ENCODE results near the gene CD99L2. TPM values are rescaled to one million over a fixed set of nuclear protein-coding genes. Genes with fewer than 3 reads are reported as not detected.

The CD99L2 gene
- total and polyA plus RNA-seq, 10 of the 15 experiments (the other 5 are each of a cell fraction or from before 2014, with no cell fraction given): 1.1 to 22.9 (median 13.0) TPM

DNA sequence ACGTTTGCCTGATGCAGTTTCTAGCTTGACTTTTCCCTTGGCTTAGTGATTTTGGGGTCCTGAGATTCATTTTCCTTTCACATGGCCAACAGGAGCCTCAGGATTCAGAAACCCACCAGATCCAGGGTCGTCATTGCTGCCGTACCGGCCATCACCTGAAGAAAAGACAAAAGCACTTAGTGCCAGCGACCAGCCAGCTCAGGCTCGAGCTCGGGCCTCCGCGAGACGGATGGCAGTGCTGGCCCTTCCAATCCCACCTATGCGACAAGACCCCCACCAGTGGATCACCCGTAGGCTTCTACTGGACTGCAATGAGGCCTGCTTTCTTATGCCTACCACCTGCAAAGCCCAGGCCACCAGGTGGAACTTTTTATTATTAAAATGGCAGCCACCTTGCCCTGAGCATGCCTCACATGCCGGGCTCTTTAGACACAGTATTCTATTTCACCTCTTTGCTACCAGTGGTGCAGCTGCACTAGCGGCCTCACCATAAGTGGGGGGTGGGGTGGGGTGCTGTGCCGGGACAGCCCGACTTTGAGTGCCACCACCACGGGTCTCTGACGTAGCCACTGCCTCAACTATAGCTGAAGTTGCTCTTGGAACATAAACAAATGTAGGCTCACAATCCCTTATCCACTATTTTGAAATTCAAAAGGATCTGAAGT lies 121.0 kb downstream of the CD99L2 start:
- Histone ChIP-seq H3K79me2 (ENCODE audit: control insufficient read depth, insufficient read depth, low read length) (no peaks in the 10 kb centered on the region), H3K27ac (ENCODE audit: control insufficient read depth, insufficient read depth) (no peak overlapping the region), H3K36me3 (ENCODE audit: control insufficient read depth in 2 of 2, insufficient read depth in 2 of 2, low read length in 1 of 2) (no peaks in the 10 kb centered on the region; a peak in 1 of 4 replicates), H3K4me2 (ENCODE audit: control insufficient read depth, insufficient read depth) (no peak overlapping the region), H3K4me1 (ENCODE audit: control insufficient read depth, insufficient read depth, low read length) (peaks cover 7% of the 10 kb centered on the region; the same call in 1 of the 2 replicates), H3K9ac (ENCODE audit: control insufficient read depth, insufficient read depth, low read length) (no peak overlapping the region), H3K4me3 (no peak overlapping the region), H3K9me3 (replicated peaks; ENCODE audit: control insufficient read depth, insufficient read depth, low read length) (no peaks in the 10 kb centered on the region), H2AFZ (ENCODE audit: control insufficient read depth, low read depth, low read length) (no peak overlapping the region), H3K27me3 (replicated peaks in 1 of 2; ENCODE audit: control insufficient read depth in 2 of 2, insufficient read depth in 2 of 2, low read length in 1 of 2) (no peaks in the 10 kb centered on the region), H4K20me1 (ENCODE audit: control insufficient read depth, insufficient read depth) (no peaks in the 10 kb centered on the region)
- CTCF ChIA-PET: interaction anchor here (1.2 to 8.1 kb wide), 2 partner anchors 10 to 304 kb away, joined by 3 to 95 read pairs; no protein-coding TSS in a partner anchor
- RAD21 ChIA-PET (ENCODE audit: unreplicated experiment): interaction anchor here (0.6 kb wide), 1 partner anchor 104 kb away, joined by 3 read pairs; no protein-coding TSS in a partner anchor
- SMC1A ChIA-PET (ENCODE audit: uncharacterized antibody, unreplicated experiment): interaction anchor here (0.7 to 1.3 kb wide), 2 partner anchors 11 to 305 kb away, joined by 3 read pairs; no protein-coding TSS in a partner anchor
- no peak for FAIRE-seq
- DNase-seq (ENCODE audit: low read depth, low spot score): no peak
- intact Hi-C loops (cut with micrococcal nuclease; ENCODE audit: unreplicated experiment) (loop anchor here (1.0 to 10.0 kb wide), 3 partner anchors 120 to 305 kb away; partner anchors contain the start of genes CD99L2 and HMGB3), in situ Hi-C loops (cut with MboI) (loop anchor here (5.0 to 25.0 kb wide), 2 partner anchors 310 to 610 kb away; partner anchors contain the start of gene VMA21)
- WGBS (ENCODE audit: insufficient coverage, insufficient replicate concordance, low lambda C conversion rate, missing lambda C conversion rate): 69% methylated on average over 18 of the region's 18 CpGs
- no peak for ATAC-seq
- POLR2A ChIA-PET: no interaction called here
- BruUV-seq (replicated peaks): no TSS peak
- TF ChIP-seq RCOR1 (conservative IDR thresholded peaks at IDR 0.05; ENCODE audit: low read depth, low read length) (no peak), CHD2 (IDR thresholded peaks at IDR 0.05; ENCODE audit: borderline replicate concordance, low read depth, low read length) (no peak), POLR2A (IDR thresholded peaks at IDR 0.05; ENCODE audit: low read depth, low read length) (no peak), NFYA (IDR thresholded peaks at IDR 0.05; ENCODE audit: borderline replicate concordance, low read depth, low read length) (no peak), IRF4 (IDR thresholded peaks at IDR 0.05; ENCODE audit: low read depth, low read length) (no peak), ZBED1 (IDR thresholded peaks at IDR 0.05; ENCODE audit: borderline replicate concordance) (no peak)
- TF ChIP-seq, protein P1, sequence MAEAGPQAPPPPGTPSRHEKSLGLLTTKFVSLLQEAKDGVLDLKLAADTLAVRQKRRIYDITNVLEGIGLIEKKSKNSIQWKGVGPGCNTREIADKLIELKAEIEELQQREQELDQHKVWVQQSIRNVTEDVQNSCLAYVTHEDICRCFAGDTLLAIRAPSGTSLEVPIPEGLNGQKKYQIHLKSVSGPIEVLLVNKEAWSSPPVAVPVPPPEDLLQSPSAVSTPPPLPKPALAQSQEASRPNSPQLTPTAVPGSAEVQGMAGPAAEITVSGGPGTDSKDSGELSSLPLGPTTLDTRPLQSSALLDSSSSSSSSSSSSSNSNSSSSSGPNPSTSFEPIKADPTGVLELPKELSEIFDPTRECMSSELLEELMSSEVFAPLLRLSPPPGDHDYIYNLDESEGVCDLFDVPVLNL (IDR thresholded peaks at IDR 0.05; ENCODE audit: low read depth, low read length): no peak
- TF ChIP-seq, protein P2, sequence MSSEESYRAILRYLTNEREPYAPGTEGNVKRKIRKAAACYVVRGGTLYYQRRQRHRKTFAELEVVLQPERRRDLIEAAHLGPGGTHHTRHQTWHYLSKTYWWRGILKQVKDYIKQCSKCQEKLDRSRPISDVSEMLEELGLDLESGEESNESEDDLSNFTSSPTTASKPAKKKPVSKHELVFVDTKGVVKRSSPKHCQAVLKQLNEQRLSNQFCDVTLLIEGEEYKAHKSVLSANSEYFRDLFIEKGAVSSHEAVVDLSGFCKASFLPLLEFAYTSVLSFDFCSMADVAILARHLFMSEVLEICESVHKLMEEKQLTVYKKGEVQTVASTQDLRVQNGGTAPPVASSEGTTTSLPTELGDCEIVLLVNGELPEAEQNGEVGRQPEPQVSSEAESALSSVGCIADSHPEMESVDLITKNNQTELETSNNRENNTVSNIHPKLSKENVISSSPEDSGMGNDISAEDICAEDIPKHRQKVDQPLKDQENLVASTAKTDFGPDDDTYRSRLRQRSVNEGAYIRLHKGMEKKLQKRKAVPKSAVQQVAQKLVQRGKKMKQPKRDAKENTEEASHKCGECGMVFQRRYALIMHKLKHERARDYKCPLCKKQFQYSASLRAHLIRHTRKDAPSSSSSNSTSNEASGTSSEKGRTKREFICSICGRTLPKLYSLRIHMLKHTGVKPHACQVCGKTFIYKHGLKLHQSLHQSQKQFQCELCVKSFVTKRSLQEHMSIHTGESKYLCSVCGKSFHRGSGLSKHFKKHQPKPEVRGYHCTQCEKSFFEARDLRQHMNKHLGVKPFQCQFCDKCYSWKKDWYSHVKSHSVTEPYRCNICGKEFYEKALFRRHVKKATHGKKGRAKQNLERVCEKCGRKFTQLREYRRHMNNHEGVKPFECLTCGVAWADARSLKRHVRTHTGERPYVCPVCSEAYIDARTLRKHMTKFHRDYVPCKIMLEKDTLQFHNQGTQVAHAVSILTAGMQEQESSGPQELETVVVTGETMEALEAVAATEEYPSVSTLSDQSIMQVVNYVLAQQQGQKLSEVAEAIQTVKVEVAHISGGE (CRISPR knock-in tag; IDR thresholded peaks at IDR 0.05): no peak
- TF ChIP-seq, protein P3, sequence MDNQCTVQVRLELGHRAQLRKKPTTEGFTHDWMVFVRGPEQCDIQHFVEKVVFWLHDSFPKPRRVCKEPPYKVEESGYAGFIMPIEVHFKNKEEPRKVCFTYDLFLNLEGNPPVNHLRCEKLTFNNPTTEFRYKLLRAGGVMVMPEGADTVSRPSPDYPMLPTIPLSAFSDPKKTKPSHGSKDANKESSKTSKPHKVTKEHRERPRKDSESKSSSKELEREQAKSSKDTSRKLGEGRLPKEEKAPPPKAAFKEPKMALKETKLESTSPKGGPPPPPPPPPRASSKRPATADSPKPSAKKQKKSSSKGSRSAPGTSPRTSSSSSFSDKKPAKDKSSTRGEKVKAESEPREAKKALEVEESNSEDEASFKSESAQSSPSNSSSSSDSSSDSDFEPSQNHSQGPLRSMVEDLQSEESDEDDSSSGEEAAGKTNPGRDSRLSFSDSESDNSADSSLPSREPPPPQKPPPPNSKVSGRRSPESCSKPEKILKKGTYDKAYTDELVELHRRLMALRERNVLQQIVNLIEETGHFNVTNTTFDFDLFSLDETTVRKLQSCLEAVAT (IDR thresholded peaks at IDR 0.05): no peak
- TF ChIP-seq, protein P4, sequence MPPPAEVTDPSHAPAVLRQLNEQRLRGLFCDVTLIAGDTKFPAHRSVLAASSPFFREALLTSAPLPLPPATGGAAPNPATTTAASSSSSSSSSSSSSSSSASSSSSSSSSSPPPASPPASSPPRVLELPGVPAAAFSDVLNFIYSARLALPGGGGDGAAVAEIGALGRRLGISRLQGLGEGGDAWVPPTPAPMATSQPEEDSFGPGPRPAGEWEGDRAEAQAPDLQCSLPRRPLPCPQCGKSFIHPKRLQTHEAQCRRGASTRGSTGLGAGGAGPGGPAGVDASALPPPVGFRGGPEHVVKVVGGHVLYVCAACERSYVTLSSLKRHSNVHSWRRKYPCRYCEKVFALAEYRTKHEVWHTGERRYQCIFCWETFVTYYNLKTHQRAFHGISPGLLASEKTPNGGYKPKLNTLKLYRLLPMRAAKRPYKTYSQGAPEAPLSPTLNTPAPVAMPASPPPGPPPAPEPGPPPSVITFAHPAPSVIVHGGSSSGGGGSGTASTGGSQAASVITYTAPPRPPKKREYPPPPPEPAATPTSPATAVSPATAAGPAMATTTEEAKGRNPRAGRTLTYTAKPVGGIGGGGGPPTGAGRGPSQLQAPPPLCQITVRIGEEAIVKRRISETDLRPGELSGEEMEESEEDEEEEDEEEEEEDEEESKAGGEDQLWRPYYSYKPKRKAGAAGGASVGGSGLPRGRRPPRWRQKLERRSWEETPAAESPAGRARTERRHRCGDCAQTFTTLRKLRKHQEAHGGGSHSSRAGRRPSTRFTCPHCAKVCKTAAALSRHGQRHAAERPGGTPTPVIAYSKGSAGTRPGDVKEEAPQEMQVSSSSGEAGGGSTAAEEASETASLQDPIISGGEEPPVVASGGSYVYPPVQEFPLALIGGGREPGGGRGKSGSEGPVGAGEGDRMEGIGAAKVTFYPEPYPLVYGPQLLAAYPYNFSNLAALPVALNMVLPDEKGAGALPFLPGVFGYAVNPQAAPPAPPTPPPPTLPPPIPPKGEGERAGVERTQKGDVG (CRISPR knock-in tag; IDR thresholded peaks at IDR 0.05): no peak
- TF ChIP-seq, protein P5, sequence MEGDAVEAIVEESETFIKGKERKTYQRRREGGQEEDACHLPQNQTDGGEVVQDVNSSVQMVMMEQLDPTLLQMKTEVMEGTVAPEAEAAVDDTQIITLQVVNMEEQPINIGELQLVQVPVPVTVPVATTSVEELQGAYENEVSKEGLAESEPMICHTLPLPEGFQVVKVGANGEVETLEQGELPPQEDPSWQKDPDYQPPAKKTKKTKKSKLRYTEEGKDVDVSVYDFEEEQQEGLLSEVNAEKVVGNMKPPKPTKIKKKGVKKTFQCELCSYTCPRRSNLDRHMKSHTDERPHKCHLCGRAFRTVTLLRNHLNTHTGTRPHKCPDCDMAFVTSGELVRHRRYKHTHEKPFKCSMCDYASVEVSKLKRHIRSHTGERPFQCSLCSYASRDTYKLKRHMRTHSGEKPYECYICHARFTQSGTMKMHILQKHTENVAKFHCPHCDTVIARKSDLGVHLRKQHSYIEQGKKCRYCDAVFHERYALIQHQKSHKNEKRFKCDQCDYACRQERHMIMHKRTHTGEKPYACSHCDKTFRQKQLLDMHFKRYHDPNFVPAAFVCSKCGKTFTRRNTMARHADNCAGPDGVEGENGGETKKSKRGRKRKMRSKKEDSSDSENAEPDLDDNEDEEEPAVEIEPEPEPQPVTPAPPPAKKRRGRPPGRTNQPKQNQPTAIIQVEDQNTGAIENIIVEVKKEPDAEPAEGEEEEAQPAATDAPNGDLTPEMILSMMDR (IDR thresholded peaks at IDR 0.05 in 2 of 3, conservative IDR thresholded peaks at IDR 0.05 in 1 of 3; ENCODE audit: control insufficient read depth in 2 of 3, extremely low read depth in 1 of 3, insufficient read depth in 1 of 3, low read depth in 3 of 3, low read length in 3 of 3): no peak

Measured in GM12878 (cell line).